H1 (cell line): Measurements from ENCODE around the gene DMBT1. TPM values are rescaled to one million over a fixed set of nuclear protein-coding genes. Genes with fewer than 3 reads are reported as not detected.

Experiments
- CTCF ChIA-PET: fragments of 300-600 bp; sonication (Branson Sonifier 250); formaldehyde crosslinking; loops from one replicate; lab custom pipeline; 2021; ENCODE audit not compliant: partially characterized antibody; lab: Charles Lee
- POLR2A ChIA-PET: fragments of 300-600 bp; sonication (Branson Sonifier 250); formaldehyde crosslinking; loops from one replicate; lab custom pipeline; 2021; ENCODE audit warnings: inconsistent platforms; ENCODE audit not compliant: partially characterized antibody; lab: Charles Lee
- DNase-seq, 2 experiments: peaks; one replicate each; pipeline versions ENCODE4 v3.0.0 to v3.0.0-alpha.2; 2010 to 2022; ENCODE audit warnings: low spot score in 2 of 2, low read depth in 1 of 2, mixed read lengths in 1 of 2
- FAIRE-seq: peaks from 2 replicates; lab custom pipeline; 2011; peaks lifted over from hg19 to GRCh38; lab: Jason Lieb, UNC
- H2AFZ ChIP-seq: 2 replicates; pipeline ENCODE4 v1.8.1; 2012; ENCODE audit warnings: low read length, inconsistent platforms
- H2AK5ac ChIP-seq: 2 replicates; pipeline ENCODE4 v1.6.1; 2013; ENCODE audit warnings: low read depth, low read length
- H2BK120ac ChIP-seq: replicated peaks from 2 replicates; pipeline ENCODE3; 2013; ENCODE audit warnings: low read depth, low read length, inconsistent platforms
- H2BK12ac ChIP-seq: 2 replicates; pipeline ENCODE4 v1.6.1; 2013; ENCODE audit warnings: low read depth, low read length
- H2BK15ac ChIP-seq: 2 replicates; pipeline ENCODE4 v1.6.1; 2013; ENCODE audit warnings: low read length
- H2BK20ac ChIP-seq: 2 replicates; pipeline ENCODE4 v1.6.1; 2013; ENCODE audit warnings: low read length
- H2BK5ac ChIP-seq: 2 replicates; pipeline ENCODE4 v1.6.1; 2013; ENCODE audit warnings: low read depth, low read length
- H3K14ac ChIP-seq: 2 replicates; pipeline ENCODE4 v1.6.1; 2013; ENCODE audit warnings: inconsistent platforms; ENCODE audit not compliant: insufficient read length
- H3K18ac ChIP-seq: 2 replicates; pipeline ENCODE4 v1.6.1; 2013; ENCODE audit warnings: low read length; ENCODE audit errors: extremely low read depth
- H3K23ac ChIP-seq: 2 replicates; pipeline ENCODE4 v1.6.1; 2013; ENCODE audit warnings: inconsistent platforms; ENCODE audit not compliant: insufficient read length
- H3K23me2 ChIP-seq: 2 replicates; pipeline ENCODE4 v1.6.1; 2013; ENCODE audit warnings: low read depth, low read length
- H3K27ac ChIP-seq: 2 replicates; pipeline ENCODE4 v1.6.1; 2011; ENCODE audit warnings: low read depth, low read length, inconsistent platforms
- H3K27me3 ChIP-seq, 4 experiments: replicated peaks in 1 of 4; 1 replicate in 1 of 4; 2 replicates in 3 of 4; pipeline versions ENCODE4 v1.6.1 to v1.8.1; 2011 to 2013; ENCODE audit warnings: low read length in 3 of 4, mild to moderate bottlenecking in 3 of 4, inconsistent platforms in 2 of 4, mixed read lengths in 2 of 4, moderate library complexity in 1 of 4; ENCODE audit not compliant: control insufficient read depth in 3 of 4, insufficient read depth in 3 of 4; ENCODE audit errors: extremely low read depth in 1 of 4
- H3K36me3 ChIP-seq, 4 experiments: 2 replicates each; pipeline versions ENCODE4 v1.6.1 to v1.8.1; 2011 to 2013; ENCODE audit warnings: mild to moderate bottlenecking in 4 of 4, low read length in 3 of 4, moderate library complexity in 2 of 4, control low read depth in 1 of 4, inconsistent platforms in 1 of 4; ENCODE audit not compliant: insufficient read depth in 4 of 4, control insufficient read depth in 2 of 4
- H3K4ac ChIP-seq: replicated peaks from 2 replicates; pipeline ENCODE3; 2013; ENCODE audit warnings: low read length, low read depth, mixed read lengths, inconsistent platforms; ENCODE audit not compliant: insufficient read length
- H3K4me1 ChIP-seq, 4 experiments: replicated peaks in 1 of 4; 1 replicate in 1 of 4; 2 replicates in 3 of 4; pipeline versions ENCODE4 v1.6.1 to v1.8.1; 2011 to 2013; ENCODE audit warnings: low read length in 3 of 4, inconsistent platforms in 2 of 4, mixed read lengths in 1 of 4; ENCODE audit not compliant: insufficient read depth in 4 of 4, control insufficient read depth in 3 of 4
- H3K4me2 ChIP-seq, 2 experiments: 2 replicates each; pipeline versions ENCODE4 v1.6.1 to v1.8.1; 2011 to 2013; ENCODE audit warnings: low read depth in 2 of 2, low read length in 2 of 2, control low read depth in 1 of 2, inconsistent platforms in 1 of 2, mild to moderate bottlenecking in 1 of 2; ENCODE audit not compliant: insufficient read depth in 1 of 2
- H3K4me3 ChIP-seq, 4 experiments: fragments of 200-600, 300-600 bp in 1 of 4; sonication (generic), shearing (Covaris generic), sonication (Bioruptor Twin) in 1 of 4; 2 replicates each; pipeline versions ENCODE4 v1.5.1 to v1.8.1; 2011 to 2016; ENCODE audit warnings: low read length in 4 of 4, low read depth in 3 of 4, control low read depth in 2 of 4, inconsistent platforms in 2 of 4, mild to moderate bottlenecking in 2 of 4, mixed read lengths in 1 of 4, moderate library complexity in 1 of 4; ENCODE audit not compliant: insufficient read depth in 2 of 4; ENCODE audit errors: extremely low read depth in 1 of 4
- H3K56ac ChIP-seq: replicated peaks from 2 replicates; pipeline ENCODE3; 2013; ENCODE audit warnings: low read depth, mild to moderate bottlenecking, mixed read lengths, low read length, inconsistent platforms; ENCODE audit not compliant: insufficient read length
- H3K79me1 ChIP-seq: 2 replicates; pipeline ENCODE4 v1.6.1; 2013; ENCODE audit warnings: low read depth, low read length, control low read depth
- H3K79me2 ChIP-seq, 2 experiments: 2 replicates each; pipeline versions ENCODE4 v1.6.1 to v1.8.1; 2012 to 2013; ENCODE audit warnings: low read length in 2 of 2, mild to moderate bottlenecking in 2 of 2, inconsistent platforms in 1 of 2; ENCODE audit not compliant: insufficient read depth in 2 of 2, control insufficient read depth in 1 of 2
- H3K9ac ChIP-seq, 4 experiments: replicated peaks in 1 of 4; 1 replicate in 1 of 4; 2 replicates in 3 of 4; pipeline versions ENCODE4 v1.6.1 to v1.8.1; 2011 to 2013; ENCODE audit warnings: low read depth in 3 of 4, low read length in 3 of 4, control low read depth in 2 of 4, mild to moderate bottlenecking in 2 of 4, moderate library complexity in 2 of 4, inconsistent platforms in 1 of 4; ENCODE audit errors: extremely low read depth in 1 of 4
- H3K9me3 ChIP-seq, 2 experiments: 2 replicates each; pipeline versions ENCODE4 v1.6.1 to v1.8.1; 2012 to 2013; ENCODE audit warnings: mild to moderate bottlenecking in 2 of 2, moderate library complexity in 2 of 2, control low read depth in 1 of 2, inconsistent platforms in 1 of 2, low read depth in 1 of 2, low read length in 1 of 2, mixed read lengths in 1 of 2; ENCODE audit not compliant: insufficient read depth in 2 of 2
- H4K20me1 ChIP-seq, 2 experiments: replicated peaks in 1 of 2; 2 replicates each; pipeline versions ENCODE3 to v1.8.1; 2011 to 2013; ENCODE audit warnings: inconsistent platforms in 2 of 2, low read length in 2 of 2, mild to moderate bottlenecking in 1 of 2; ENCODE audit not compliant: insufficient read depth in 2 of 2, control insufficient read depth in 1 of 2
- H4K5ac ChIP-seq: 2 replicates; pipeline ENCODE4 v1.6.1; 2013; ENCODE audit warnings: low read length, low read depth, mixed read lengths, inconsistent platforms; ENCODE audit not compliant: insufficient read length
- H4K8ac ChIP-seq: 2 replicates; pipeline ENCODE4 v1.8.0; 2013; ENCODE audit warnings: mild to moderate bottlenecking, moderate library complexity, low read length, inconsistent platforms; ENCODE audit not compliant: insufficient read depth; ENCODE audit errors: extremely low read depth
- H4K91ac ChIP-seq: replicated peaks from 2 replicates; pipeline ENCODE3; 2013; ENCODE audit warnings: low read length, mixed read lengths, inconsistent platforms; ENCODE audit not compliant: insufficient read length
- ASH2L ChIP-seq: fragments of 200-600, 300-600 bp; sonication (generic); IDR thresholded peaks from one replicate; pipeline ENCODE4 v1.7.1; 2017; ENCODE audit warnings: low read length
- ATF3 ChIP-seq: IDR thresholded peaks from 2 replicates; pipeline ENCODE4 v1.6.1; 2011; ENCODE audit warnings: low read depth, mild to moderate bottlenecking, low read length; ENCODE audit not compliant: insufficient read depth
- BACH1 ChIP-seq: IDR thresholded peaks from 2 replicates; pipeline ENCODE4 v1.6.1; 2012; ENCODE audit warnings: low read length, improper control_type of control experiment
- BRCA1 ChIP-seq: IDR thresholded peaks from 2 replicates; pipeline ENCODE4 v1.6.1; 2012; ENCODE audit warnings: low read depth, low read length, improper control_type of control experiment
- CHD1 ChIP-seq: IDR thresholded peaks from 2 replicates; pipeline ENCODE4 v1.6.1; 2012; ENCODE audit warnings: low read depth, low read length, improper control_type of control experiment
- CREB1 ChIP-seq: IDR thresholded peaks from 2 replicates; pipeline ENCODE4 v1.6.1; 2012; ENCODE audit warnings: inconsistent platforms
- GABPA ChIP-seq: IDR thresholded peaks from 2 replicates; pipeline ENCODE4 v1.6.1; 2011; ENCODE audit warnings: mild to moderate bottlenecking, low read length, moderate library complexity, borderline replicate concordance; ENCODE audit not compliant: insufficient read depth
- JUN ChIP-seq: IDR thresholded peaks from 2 replicates; pipeline ENCODE4 v1.6.1; 2011; ENCODE audit warnings: low read depth, mild to moderate bottlenecking, improper control_type of control experiment, low read length
- KDM5A ChIP-seq: fragments of 200-600 bp; IDR thresholded peaks from 2 replicates; pipeline ENCODE4 v1.7.1; 2012; ENCODE audit warnings: mild to moderate bottlenecking, low read length, inconsistent platforms, mixed read lengths
- MAFK ChIP-seq: IDR thresholded peaks from 2 replicates; pipeline ENCODE4 v1.6.1; 2012; ENCODE audit warnings: low read depth, mild to moderate bottlenecking, improper control_type of control experiment, low read length
- MAX ChIP-seq: IDR thresholded peaks from 2 replicates; pipeline ENCODE4 v1.6.1; 2012; ENCODE audit warnings: inconsistent platforms
- POLR2AphosphoS5 ChIP-seq: IDR thresholded peaks from 2 replicates; pipeline ENCODE4 v1.6.1; 2011; ENCODE audit warnings: low read depth, low read length
- POU5F1 ChIP-seq: IDR thresholded peaks from 2 replicates; pipeline ENCODE4 v1.6.1; 2011; ENCODE audit warnings: low read depth, mild to moderate bottlenecking, low read length, moderate library complexity
- SIX5 ChIP-seq: IDR thresholded peaks from 2 replicates; pipeline ENCODE4 v1.6.1; 2011; ENCODE audit warnings: mild to moderate bottlenecking, low read depth, low read length
- SP2 ChIP-seq: IDR thresholded peaks from 2 replicates; pipeline ENCODE4 v1.6.1; 2012; ENCODE audit warnings: mild to moderate bottlenecking, low read length, inconsistent platforms
- SUZ12 ChIP-seq: fragments of 200-600 bp; sonication (generic); IDR thresholded peaks from 2 replicates; pipeline ENCODE4 v1.6.1; 2012; ENCODE audit warnings: mild to moderate bottlenecking, inconsistent platforms, low read length, moderate library complexity, mixed read lengths
- WGBS, 2 experiments: shearing (Covaris generic) in 1 of 2; methylation state at CpG; one replicate each; pipeline versions ENCODE4 v1.1.6 to v1.1.7; 2013 to 2015; ENCODE audit warnings: low lambda C conversion rate in 2 of 2, mixed read lengths in 2 of 2, inconsistent platforms in 1 of 2, low coverage in 1 of 2, missing lambda C conversion rate in 1 of 2; ENCODE audit not compliant: insufficient replicate concordance in 2 of 2, insufficient coverage in 1 of 2, insufficient read length in 1 of 2; ENCODE audit errors: extremely low coverage in 1 of 2, missing lambda C conversion rate in 1 of 2; 5-methylcytosine and 5-hydroxymethylcytosine counted together
- polyA plus RNA-seq, 7 experiments: library from polyadenylated mRNA; depleted of rRNA in 3 of 7; stranded (reverse) in 5 of 7; unstranded in 2 of 7; fragments of >200 nt in 5 of 7; fragments of 200-250 nt in 2 of 7; gene quantifications; 1 replicate in 5 of 7; 2 replicates in 1 of 7; 4 replicates in 1 of 7; pipeline versions ENCODE4 v1.2.1 to v1.2.3, GENCODE V29; 2011 to 2013; ENCODE audit warnings: missing spikeins in 2 of 7, mixed read lengths in 2 of 7
- total RNA-seq: library from RNA; stranded (reverse); fragmentation: NEBNext Ultra II Directional; extraction: Animal tissue kit (Norgen Biotek cat#: 25700); gene quantifications from 2 replicates; pipeline ENCODE4 v1.2.1, GENCODE V29; 2021

DMBT1 gene
- total and polyA plus RNA-seq, 2 of the 8 experiments (the other 6 are each of a cell fraction or from before 2014, with no cell fraction given) = 0.03 TPM; not detected in 1

- Histone ChIP-seq H3K4me3 (no peak overlapping the region), H2AFZ (no peak overlapping the region), H3K79me2 (no peaks in the 10 kb centered on the region), H3K14ac (no peak overlapping the region), H4K20me1 (no peaks in the 10 kb centered on the region), H2BK5ac (no peak overlapping the region), H2BK15ac (no peak overlapping the region), H3K23me2 (no peaks in the 10 kb centered on the region), H3K79me1 (no peaks in the 10 kb centered on the region), H2BK12ac (no peak overlapping the region), H3K4me1 (no peaks in the 10 kb centered on the region; a peak in 2 of 7 replicates), H3K23ac (no peak overlapping the region), H3K27me3 (no peaks in the 10 kb centered on the region), H3K56ac (no peak overlapping the region), H2BK120ac (no peak overlapping the region), H4K5ac (no peak overlapping the region), H3K9ac (no peak overlapping the region), H3K18ac (no peak overlapping the region), H3K4me2 (no peak overlapping the region), H3K4ac (no peak overlapping the region), H4K8ac (no peak overlapping the region), H2BK20ac (no peak overlapping the region), H3K36me3 (no peaks in the 10 kb centered on the region), H3K9me3 (no peaks in the 10 kb centered on the region), H3K27ac (no peak overlapping the region), H2AK5ac (no peak overlapping the region), H4K91ac (no peak overlapping the region)
- DNase-seq (no peak), FAIRE-seq (no peak)
- POLR2A ChIA-PET = no interaction called here
- WGBS, 2 experiments = 100% methylated on average over 2 of the region's 2 CpGs; no CpG with 5 or more reads in 1 of the 2 experiments
- TF ChIP-seq SP2 (no peak), BRCA1 (no peak), POU5F1 (no peak), JUN (no peak), KDM5A (no peak), CREB1 (no peak), SIX5 (no peak), MAFK (no peak), POLR2AphosphoS5 (no peak), SUZ12 (no peak), GABPA (no peak), ATF3 (no peak), CHD1 (no peak), BACH1 (no peak), MAX (no peak), ASH2L (no peak)
- CTCF ChIA-PET = interaction anchor here (1.1 to 2.3 kb wide), 5 partner anchors 14 to 376 kb away, joined by 4 to 11 read pairs (median 5); no protein-coding TSS in a partner anchor
Measured at GRCh38 chr10:122675278-122675677, 114.7 kb downstream of the DMBT1 start.
